Fibroblast of the aortic adventitia (primary cell): ENCODE data around the gene CHMP2A. TPM values are rescaled to one million over a fixed set of nuclear protein-coding genes. Genes with fewer than 3 reads are reported as not detected.

ENCODE experiments used
- DNase-seq: peaks from one replicate; pipeline ENCODE4 v3.0.0-alpha.2; 2010; ENCODE audit warnings: low read depth
- H3K4me3 ChIP-seq: 2 replicates; pipeline ENCODE4 v1.5.1; 2011; ENCODE audit warnings: low read depth, mild to moderate bottlenecking, control low read depth, low read length, moderate library complexity
- total RNA-seq: library from RNA; depleted of rRNA; stranded (reverse); fragments of >200 nt; gene quantifications from 2 replicates; pipeline ENCODE4 v1.2.3, GENCODE V29; 2012; ENCODE audit warnings: low replicate concordance
- TF ChIP-seq, protein P1 (sequence below): IDR thresholded peaks from 2 replicates; pipeline ENCODE4 v1.5.1; 2011; ENCODE audit warnings: mild to moderate bottlenecking, low read length, control low read depth, inconsistent platforms; ENCODE audit not compliant: insufficient read depth

Gene CHMP2A
- total RNA-seq, 1 donor, result 109 TPM

DNA sequence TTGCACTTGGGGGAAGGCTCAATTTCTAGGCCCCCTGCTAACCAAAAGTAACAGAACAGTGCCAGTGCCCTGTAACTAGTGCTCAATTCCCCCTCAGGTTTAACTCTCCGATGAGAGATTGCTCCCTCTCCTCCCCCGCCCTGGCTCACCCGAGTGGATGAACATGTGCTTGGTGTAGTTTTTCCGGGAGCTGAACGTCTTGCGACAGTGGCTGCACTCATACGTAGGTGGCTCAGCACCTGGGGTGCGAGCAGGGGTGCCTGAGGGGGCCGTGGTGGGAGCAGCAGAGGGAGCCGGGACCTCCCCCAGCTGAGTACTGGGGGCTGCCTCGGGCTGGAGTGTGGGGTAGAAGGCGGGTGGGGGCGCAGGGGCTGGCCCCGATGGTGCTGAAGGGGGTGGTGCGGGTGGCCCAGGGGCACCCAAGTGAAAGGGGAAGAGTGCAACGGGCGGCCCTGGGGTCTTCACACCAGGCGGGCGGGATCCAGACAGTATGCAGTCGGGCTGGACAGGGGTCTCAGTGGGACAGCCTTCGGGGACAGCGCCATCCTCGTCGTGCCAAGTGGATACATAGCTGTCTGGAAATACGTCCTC lies 38.6 kb downstream of the CHMP2A start:
- no peak overlapping the region for H3K4me3 ChIP-seq
- no peak for DNase-seq
- TF ChIP-seq, protein P1, sequence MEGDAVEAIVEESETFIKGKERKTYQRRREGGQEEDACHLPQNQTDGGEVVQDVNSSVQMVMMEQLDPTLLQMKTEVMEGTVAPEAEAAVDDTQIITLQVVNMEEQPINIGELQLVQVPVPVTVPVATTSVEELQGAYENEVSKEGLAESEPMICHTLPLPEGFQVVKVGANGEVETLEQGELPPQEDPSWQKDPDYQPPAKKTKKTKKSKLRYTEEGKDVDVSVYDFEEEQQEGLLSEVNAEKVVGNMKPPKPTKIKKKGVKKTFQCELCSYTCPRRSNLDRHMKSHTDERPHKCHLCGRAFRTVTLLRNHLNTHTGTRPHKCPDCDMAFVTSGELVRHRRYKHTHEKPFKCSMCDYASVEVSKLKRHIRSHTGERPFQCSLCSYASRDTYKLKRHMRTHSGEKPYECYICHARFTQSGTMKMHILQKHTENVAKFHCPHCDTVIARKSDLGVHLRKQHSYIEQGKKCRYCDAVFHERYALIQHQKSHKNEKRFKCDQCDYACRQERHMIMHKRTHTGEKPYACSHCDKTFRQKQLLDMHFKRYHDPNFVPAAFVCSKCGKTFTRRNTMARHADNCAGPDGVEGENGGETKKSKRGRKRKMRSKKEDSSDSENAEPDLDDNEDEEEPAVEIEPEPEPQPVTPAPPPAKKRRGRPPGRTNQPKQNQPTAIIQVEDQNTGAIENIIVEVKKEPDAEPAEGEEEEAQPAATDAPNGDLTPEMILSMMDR, result no peak

DNA sequence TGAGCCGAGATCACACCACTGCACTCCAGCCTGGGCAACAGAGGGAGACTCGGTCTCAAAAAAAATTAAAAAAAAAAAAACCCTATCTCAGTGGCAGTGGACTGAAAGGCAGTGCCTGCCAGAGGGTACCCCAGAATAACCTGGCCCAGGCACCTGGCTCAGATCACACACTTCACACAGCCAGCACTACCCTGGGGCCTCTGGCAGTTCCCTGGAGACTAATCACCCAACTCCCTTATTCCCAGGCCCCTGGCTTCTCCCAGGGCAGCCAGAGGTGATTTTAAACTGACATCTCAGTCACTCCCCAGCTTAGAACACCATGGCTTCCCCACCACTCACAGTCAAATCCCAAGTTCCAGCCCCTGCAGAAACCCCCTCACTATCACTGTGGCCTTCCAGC lies 39.6 kb downstream of the CHMP2A start:
- DNase-seq, result no peak
- no peak overlapping the region for H3K4me3 ChIP-seq
- TF ChIP-seq, protein P1, result no peak

DNA sequence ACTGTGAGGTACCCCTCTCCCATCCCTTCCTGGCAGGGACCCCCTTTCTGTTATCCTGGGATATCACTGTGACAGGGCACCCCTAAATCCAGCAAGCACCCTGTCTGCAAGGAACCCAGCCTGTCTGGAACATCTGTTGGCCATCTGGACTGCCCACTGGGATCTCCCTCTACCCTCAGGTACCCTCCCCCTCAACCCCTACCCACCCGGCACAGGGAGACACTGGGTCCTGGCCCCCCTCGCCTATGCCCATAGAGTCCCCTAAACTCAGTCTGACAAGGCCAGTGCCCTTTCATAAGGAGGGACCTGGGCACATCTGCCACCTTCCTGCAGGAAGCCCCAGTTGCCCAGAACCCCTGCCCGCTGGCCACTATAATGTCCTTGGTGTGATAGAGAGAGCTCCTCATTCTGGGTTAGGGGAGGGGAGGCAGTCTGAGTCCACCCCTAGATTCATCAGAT lies 40.3 kb downstream of the CHMP2A start:
- TF ChIP-seq, protein P1, result no peak
- no peak for DNase-seq
- peak overlapping the region; percentile 64 for H3K4me3 ChIP-seq

DNA sequence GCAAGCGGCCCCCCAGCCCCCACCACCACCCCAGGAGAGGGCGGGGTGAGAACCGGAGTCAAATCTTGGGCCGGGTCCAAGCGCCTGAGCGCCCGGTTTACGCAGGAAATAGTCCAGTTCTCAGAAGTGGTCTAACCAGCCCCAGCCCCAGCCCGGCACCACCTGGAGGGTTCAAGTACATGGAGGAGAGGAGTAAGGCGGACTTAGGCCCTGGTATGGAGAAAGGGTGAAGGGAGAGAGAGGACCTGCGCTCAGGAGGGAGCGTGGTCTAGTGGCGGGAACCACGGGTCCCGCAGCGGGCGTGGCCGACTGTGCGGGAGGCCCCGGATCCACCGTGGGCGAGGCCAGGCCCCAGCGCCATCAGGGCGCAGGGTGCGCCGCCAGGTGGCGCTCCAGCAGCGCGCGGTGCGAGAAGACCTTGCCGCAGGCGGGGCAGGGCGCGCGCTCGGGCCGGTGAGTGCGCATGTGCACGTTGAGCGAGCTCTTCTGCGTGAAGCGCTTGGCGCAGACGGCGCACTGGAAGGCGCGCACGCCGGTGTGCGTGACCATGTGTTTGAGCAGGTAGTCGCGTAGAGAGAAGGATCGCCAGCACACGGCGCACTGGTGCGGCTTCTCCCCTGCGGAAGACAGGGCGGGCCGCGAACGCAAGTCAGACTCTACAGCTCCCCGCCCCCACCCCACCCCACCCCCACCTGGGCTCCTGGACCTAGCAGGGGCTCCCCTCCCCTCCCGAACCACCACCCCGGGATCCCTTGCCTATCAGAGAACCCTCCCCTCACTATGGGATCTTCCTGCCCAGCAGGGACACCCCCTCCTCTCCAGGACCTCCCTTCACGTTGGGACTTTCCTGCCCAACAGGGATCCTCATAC lies 41.0 kb downstream of the CHMP2A start:
- peak; percentile 83 for DNase-seq
- H3K4me3 ChIP-seq, result peak overlapping the region; percentile 64
- TF ChIP-seq, protein P1, result peak; percentile 68

DNA sequence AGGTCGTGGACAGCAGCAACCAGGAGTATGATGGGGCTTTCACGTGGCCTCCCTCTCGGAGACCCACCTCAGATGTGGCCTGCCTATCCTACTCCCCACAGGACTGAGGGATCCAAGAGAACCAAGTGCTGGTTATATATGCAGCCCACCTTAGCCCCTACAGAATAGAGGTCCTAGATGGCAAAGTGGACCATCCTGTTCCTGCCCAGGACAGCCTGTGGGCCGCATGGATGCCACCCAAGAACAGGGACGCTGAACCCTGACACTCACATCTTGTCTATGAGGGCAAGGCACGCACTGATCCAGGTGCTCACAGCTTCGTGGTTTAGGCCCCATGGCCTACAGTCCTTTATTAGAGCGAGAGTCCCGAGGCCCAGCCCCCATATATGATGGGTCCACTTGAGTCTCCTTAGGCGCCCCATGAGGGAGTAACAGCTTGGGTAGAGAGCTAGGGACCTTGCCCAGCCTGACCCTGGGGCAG lies 41.7 kb downstream of the CHMP2A start:
- no peak for DNase-seq
- H3K4me3 ChIP-seq, result no peak overlapping the region
- TF ChIP-seq, protein P1, result no peak

DNA sequence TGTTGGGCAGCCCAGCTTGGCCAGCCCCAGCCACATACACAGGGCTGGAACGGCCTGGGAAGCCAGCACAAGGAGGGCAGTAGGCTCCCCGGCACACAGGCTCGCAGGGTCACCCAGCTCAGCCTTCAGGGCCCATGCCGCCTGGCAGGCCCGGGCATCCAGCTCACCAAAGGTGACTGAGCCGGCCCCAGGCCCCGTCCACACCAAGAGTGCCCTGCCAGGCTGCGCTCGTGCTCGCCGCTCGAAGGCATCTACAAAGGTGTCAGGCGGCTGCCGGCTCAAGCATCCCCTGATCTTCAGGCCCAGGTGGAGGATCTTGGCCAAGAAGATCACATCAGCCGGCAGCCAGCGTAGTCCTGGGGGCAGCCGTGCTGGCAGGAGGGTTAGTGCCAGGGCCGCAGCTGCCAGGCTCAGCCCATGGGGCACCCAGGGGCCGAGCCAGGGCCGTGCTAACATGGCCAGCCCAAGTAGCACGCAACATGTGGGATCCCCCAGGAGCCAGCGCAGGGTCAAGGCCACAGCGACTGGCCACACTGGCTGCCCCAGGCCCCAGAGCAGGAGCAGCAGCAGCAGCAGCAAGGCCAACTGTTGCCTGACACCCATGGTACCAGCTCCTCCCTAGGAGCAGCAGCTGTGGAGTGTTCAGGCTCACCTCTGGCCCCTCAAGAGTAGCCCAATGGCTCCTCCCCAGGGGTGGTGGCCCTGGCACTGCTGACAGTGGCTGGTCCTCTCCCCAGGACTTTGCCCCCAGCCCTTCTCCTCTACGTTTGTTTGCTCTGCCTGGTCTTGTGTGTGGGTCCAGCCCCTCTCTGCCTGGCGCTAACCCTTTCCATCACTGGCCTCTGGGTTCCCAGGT lies 43.3 kb downstream of the CHMP2A start, which contains the start of gene SLC27A5:
SLC27A5 (minus strand) TSS at position 640 of the 856 bp plus-strand sequence; CDS start at position 603, 37 bp downstream.
- no peak for DNase-seq
- H3K4me3 ChIP-seq, result no peak within 1 kb of the TSS
- TF ChIP-seq, protein P1, result no peak
